ENCODE measurements around the gene POM121C.
"Not testable (repeated sequence)": the region's sequence is repeated elsewhere in the genome, so short reads cannot be mapped to it uniquely, and the experiment has no call there.

POM121C gene

GRCh38 chr7:75423481-75423880 is 62.6 kb downstream of the POM121C start:
- DNase-seq (ENCODE audit: low read depth in 2 of 2) = not testable (repeated sequence)

- not testable (repeated sequence) for DNase-seq (ENCODE audit: low read depth in 2 of 2)
Observed at GRCh38 chr7:75421798-75422710, 64.0 kb downstream of the POM121C start.

GRCh38 chr7:75420152-75420551 is 65.9 kb downstream of the POM121C start:
- not testable (repeated sequence) for DNase-seq (ENCODE audit: low read depth in 2 of 2)

GRCh38 chr7:75419693-75420092 is 66.4 kb downstream of the POM121C start:
- DNase-seq (ENCODE audit: low read depth in 2 of 2) = not testable (repeated sequence)

GRCh38 chr7:75419210-75419609 is 66.9 kb downstream of the POM121C start:
- DNase-seq (ENCODE audit: low read depth in 2 of 2) = not testable (repeated sequence)

- DNase-seq (ENCODE audit: low read depth in 2 of 2) = not testable (repeated sequence)
Observed at GRCh38 chr7:75418292-75418858, 67.7 kb downstream of the POM121C start.

GRCh38 chr7:75416787-75417186 is 69.3 kb downstream of the POM121C start:
- DNase-seq (ENCODE audit: low read depth in 2 of 2) = not testable (repeated sequence)

GRCh38 chr7:75415829-75416373 is 70.2 kb downstream of the POM121C start:
- DNase-seq (ENCODE audit: low read depth in 2 of 2) = not testable (repeated sequence)

GRCh38 chr7:75415428-75415817 is 70.7 kb downstream of the POM121C start:
- DNase-seq (ENCODE audit: low read depth in 2 of 2) = not testable (repeated sequence)

- DNase-seq (ENCODE audit: low read depth in 2 of 2) = not testable (repeated sequence)
Observed at GRCh38 chr7:75414708-75415427, 71.2 kb downstream of the POM121C start.

- not testable (repeated sequence) for DNase-seq (ENCODE audit: low read depth in 2 of 2)
Observed at GRCh38 chr7:75414204-75414603, 71.9 kb downstream of the POM121C start.

- DNase-seq (ENCODE audit: low read depth in 2 of 2) = not testable (repeated sequence)
Observed at GRCh38 chr7:75410823-75411173, 75.3 kb downstream of the POM121C start.

- DNase-seq (ENCODE audit: low read depth in 2 of 2) = not testable (repeated sequence)
Observed at GRCh38 chr7:75409880-75410822, 75.9 kb downstream of the POM121C start.

- DNase-seq (ENCODE audit: low read depth in 2 of 2) = not testable (repeated sequence)
Observed at GRCh38 chr7:75404663-75405062, 81.4 kb downstream of the POM121C start.

GRCh38 chr7:75403455-75404443 is 82.3 kb downstream of the POM121C start:
- DNase-seq (ENCODE audit: low read depth in 2 of 2) = not testable (repeated sequence)

- not testable (repeated sequence) for DNase-seq (ENCODE audit: low read depth in 2 of 2)
Observed at GRCh38 chr7:75400575-75400974, 85.5 kb downstream of the POM121C start.

GRCh38 chr7:75398771-75399700 is 87.1 kb downstream of the POM121C start:
- DNase-seq (ENCODE audit: low read depth in 2 of 2) = not testable (repeated sequence)

GRCh38 chr7:75397865-75398264 is 88.2 kb downstream of the POM121C start:
- not testable (repeated sequence) for DNase-seq (ENCODE audit: low read depth in 2 of 2)

All from fibroblast of skin of left biceps (primary cell).